SU-DHL-6 (cell line): Measurements from ENCODE around the gene ZNHIT3.

Experiments
- EZH2phosphoT487 ChIP-seq: fragments of 200-600 bp; sonication (generic), shearing (Covaris generic); conservative IDR thresholded peaks from 2 replicates; pipeline ENCODE4 v1.6.1; 2018; ENCODE audit warnings: mild to moderate bottlenecking, antibody characterized with exemption, low read length, moderate library complexity, mixed read lengths
- TF ChIP-seq, protein P1 (sequence below): fragments of 200-600 bp; sonication (generic); IDR thresholded peaks from one replicate; pipeline ENCODE4 v1.5.1; 2017; ENCODE audit warnings: antibody characterized with exemption, mild to moderate bottlenecking, low read length, moderate library complexity; ENCODE audit not compliant: insufficient read depth, poor library complexity, severe bottlenecking

- TF ChIP-seq, protein P1, sequence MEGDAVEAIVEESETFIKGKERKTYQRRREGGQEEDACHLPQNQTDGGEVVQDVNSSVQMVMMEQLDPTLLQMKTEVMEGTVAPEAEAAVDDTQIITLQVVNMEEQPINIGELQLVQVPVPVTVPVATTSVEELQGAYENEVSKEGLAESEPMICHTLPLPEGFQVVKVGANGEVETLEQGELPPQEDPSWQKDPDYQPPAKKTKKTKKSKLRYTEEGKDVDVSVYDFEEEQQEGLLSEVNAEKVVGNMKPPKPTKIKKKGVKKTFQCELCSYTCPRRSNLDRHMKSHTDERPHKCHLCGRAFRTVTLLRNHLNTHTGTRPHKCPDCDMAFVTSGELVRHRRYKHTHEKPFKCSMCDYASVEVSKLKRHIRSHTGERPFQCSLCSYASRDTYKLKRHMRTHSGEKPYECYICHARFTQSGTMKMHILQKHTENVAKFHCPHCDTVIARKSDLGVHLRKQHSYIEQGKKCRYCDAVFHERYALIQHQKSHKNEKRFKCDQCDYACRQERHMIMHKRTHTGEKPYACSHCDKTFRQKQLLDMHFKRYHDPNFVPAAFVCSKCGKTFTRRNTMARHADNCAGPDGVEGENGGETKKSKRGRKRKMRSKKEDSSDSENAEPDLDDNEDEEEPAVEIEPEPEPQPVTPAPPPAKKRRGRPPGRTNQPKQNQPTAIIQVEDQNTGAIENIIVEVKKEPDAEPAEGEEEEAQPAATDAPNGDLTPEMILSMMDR, result no peak
- no peak for TF ChIP-seq EZH2phosphoT487
These were observed 14.9 kb downstream of the ZNHIT3 start for GRCh38 chr17:36501351-36501750.
